Dedifferentiated amniotic fluid mesenchymal stem cell (primary cell): ENCODE data around the gene TMEM86B.

Source experiments
- DNase-seq: peaks from one replicate; pipeline ENCODE4 v3.0.0-alpha.2; 2016; ENCODE audit errors: extremely low spot score

The TMEM86B gene

GRCh38 chr19:55228403-55229031 lies at the start of gene TMEM86B:
Gene TMEM86B (minus strand): TSS chr19:55228763. CDS start chr19:55228741, 22 bp downstream.
- DNase-seq = no peak

- no peak for DNase-seq
Measured at GRCh38 chr19:55277494-55277893, 48.9 kb upstream of the TMEM86B start.

GRCh38 chr19:55276720-55277430 lies 48.3 kb upstream of the TMEM86B start:
- DNase-seq = no peak

GRCh38 chr19:55275851-55276719 lies 47.5 kb upstream of the TMEM86B start:
- DNase-seq = no peak

- DNase-seq = no peak
Measured at GRCh38 chr19:55273978-55274707, 45.6 kb upstream of the TMEM86B start.

GRCh38 chr19:55272142-55272541 lies 43.6 kb upstream of the TMEM86B start:
- DNase-seq = no peak

GRCh38 chr19:55270172-55270942 lies 41.8 kb upstream of the TMEM86B start:
- no peak for DNase-seq

GRCh38 chr19:55269299-55269698 lies 40.7 kb upstream of the TMEM86B start:
- DNase-seq = no peak

GRCh38 chr19:55266840-55267239 lies 38.3 kb upstream of the TMEM86B start:
- DNase-seq = no peak

GRCh38 chr19:55266404-55266803 lies 37.8 kb upstream of the TMEM86B start:
- DNase-seq = no peak

GRCh38 chr19:55265723-55266386 lies 37.3 kb upstream of the TMEM86B start:
- DNase-seq = no peak

- no peak for DNase-seq
Measured at GRCh38 chr19:55265173-55265572, 36.6 kb upstream of the TMEM86B start.

GRCh38 chr19:55264531-55264930 lies 36.0 kb upstream of the TMEM86B start:
- DNase-seq = no peak

- DNase-seq = no peak
Measured at GRCh38 chr19:55262359-55262758, 33.8 kb upstream of the TMEM86B start.

- no peak for DNase-seq
Measured at GRCh38 chr19:55261671-55262126, 33.1 kb upstream of the TMEM86B start.

GRCh38 chr19:55259540-55260210 lies 31.1 kb upstream of the TMEM86B start:
- no peak for DNase-seq

GRCh38 chr19:55258828-55259539 lies 30.4 kb upstream of the TMEM86B start, which contains the start of gene PPP6R1:
Gene PPP6R1 (minus strand): TSS chr19:55259017. CDS start chr19:55247103, 11,914 bp downstream.
- peak; percentile 100 for DNase-seq

GRCh38 chr19:55258476-55258827 lies 29.9 kb upstream of the TMEM86B start:
- DNase-seq = no peak
